ENCODE results near the gene CDKN1C.

Gene CDKN1C

GRCh38 chr11:2931771-2932738 is 46.5 kb upstream of the CDKN1C start:
- Histone ChIP-seq H3K27me3 (peaks cover 59% of the 10 kb centered on the region), H3K9me3 (no peaks in the 10 kb centered on the region), H3K27ac (no peak overlapping the region), H3K4me3 (ENCODE audit: low read depth in 1 of 2, low read length in 1 of 2) (no peak overlapping the region), H3K4me1 (ENCODE audit: control insufficient read depth in 1 of 2, insufficient read depth in 1 of 2, low read depth in 1 of 2, low read length in 1 of 2) (peaks cover 28 to 40% of the 10 kb centered on the region in 2 experiments), H3K36me3 (no peaks in the 10 kb centered on the region)
- TF ChIP-seq, protein P1, sequence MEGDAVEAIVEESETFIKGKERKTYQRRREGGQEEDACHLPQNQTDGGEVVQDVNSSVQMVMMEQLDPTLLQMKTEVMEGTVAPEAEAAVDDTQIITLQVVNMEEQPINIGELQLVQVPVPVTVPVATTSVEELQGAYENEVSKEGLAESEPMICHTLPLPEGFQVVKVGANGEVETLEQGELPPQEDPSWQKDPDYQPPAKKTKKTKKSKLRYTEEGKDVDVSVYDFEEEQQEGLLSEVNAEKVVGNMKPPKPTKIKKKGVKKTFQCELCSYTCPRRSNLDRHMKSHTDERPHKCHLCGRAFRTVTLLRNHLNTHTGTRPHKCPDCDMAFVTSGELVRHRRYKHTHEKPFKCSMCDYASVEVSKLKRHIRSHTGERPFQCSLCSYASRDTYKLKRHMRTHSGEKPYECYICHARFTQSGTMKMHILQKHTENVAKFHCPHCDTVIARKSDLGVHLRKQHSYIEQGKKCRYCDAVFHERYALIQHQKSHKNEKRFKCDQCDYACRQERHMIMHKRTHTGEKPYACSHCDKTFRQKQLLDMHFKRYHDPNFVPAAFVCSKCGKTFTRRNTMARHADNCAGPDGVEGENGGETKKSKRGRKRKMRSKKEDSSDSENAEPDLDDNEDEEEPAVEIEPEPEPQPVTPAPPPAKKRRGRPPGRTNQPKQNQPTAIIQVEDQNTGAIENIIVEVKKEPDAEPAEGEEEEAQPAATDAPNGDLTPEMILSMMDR (IDR thresholded peaks at IDR 0.05) = no peak

DNA sequence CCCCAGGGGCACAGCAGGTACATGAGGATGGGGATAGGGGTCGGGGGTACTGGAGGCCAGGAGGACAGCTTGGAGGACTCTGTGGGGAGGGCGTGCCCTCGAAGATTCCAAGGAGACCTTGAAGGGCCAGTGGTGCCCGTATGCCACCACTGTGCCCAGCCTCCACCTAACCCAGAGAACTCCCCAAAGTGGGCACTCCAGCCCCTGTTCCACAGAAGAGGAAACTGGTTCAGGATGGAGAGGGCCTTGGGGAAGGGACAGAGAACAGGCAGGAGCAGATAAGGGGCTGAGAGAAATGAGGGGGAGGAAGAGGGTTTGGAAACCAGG is 45.8 kb upstream of the CDKN1C start:
- H3K27me3 ChIP-seq = peaks cover 66% of the 10 kb centered on the region
- no peaks in the 10 kb centered on the region for H3K9me3 ChIP-seq
- no peak overlapping the region for H3K27ac ChIP-seq
- no peak overlapping the region for H3K4me3 ChIP-seq (ENCODE audit: low read depth in 1 of 2, low read length in 1 of 2)
- H3K4me1 ChIP-seq (ENCODE audit: control insufficient read depth in 1 of 2, insufficient read depth in 1 of 2, low read depth in 1 of 2, low read length in 1 of 2) = peaks cover 28 to 40% of the 10 kb centered on the region in 2 experiments
- H3K36me3 ChIP-seq = no peaks in the 10 kb centered on the region
- TF ChIP-seq, protein P1 (IDR thresholded peaks at IDR 0.05) = no peak

DNA sequence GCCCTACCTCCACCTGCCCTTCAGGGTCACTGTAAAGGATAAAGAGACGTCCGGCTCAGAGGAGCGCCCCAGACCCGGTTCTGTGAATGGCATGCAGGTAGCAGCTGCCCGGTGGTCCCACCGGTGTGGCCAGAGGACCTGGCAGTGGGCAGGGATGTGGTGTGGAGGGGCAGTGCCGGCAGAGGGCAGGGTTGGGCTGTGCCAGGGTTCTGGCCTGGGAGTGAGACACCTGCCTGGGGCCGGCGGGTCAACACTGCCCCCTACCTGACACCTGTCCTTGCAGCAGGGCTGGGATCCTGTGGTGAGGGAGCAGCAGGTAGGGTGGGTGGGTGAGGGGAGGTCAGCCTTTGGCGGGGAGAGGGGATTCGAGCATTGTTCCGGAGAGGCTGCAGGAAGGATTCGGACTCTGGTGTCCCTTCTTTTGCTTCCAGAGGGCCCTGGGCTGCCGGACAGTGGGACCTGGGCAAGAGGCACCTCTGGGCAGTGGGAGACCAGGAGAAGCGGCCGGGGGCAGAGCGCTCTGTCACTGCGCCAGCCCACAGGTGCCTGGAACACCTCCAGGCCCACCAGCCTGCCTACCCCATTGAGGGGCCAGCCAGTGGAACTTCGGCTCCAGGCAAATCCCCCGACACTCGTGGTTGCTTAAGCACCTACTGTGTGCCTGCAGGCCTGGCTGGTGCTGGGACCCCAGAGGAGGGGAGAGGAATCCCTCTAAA is 45.3 kb upstream of the CDKN1C start:
- Histone ChIP-seq H3K27ac (no peak overlapping the region), H3K36me3 (no peaks in the 10 kb centered on the region), H3K27me3 (peaks cover 68% of the 10 kb centered on the region), H3K4me3 (ENCODE audit: low read depth in 1 of 2, low read length in 1 of 2) (peak overlapping the region in 1 of 2 experiments; percentile 52), H3K4me1 (ENCODE audit: control insufficient read depth in 1 of 2, insufficient read depth in 1 of 2, low read depth in 1 of 2, low read length in 1 of 2) (peaks cover 28 to 40% of the 10 kb centered on the region in 2 experiments), H3K9me3 (no peaks in the 10 kb centered on the region)
- TF ChIP-seq, protein P1 (IDR thresholded peaks at IDR 0.05) = peak; percentile 74

- H3K4me3 ChIP-seq (ENCODE audit: low read depth in 1 of 2, low read length in 1 of 2) = peak overlapping the region; percentile 30 to 52
- H3K27ac ChIP-seq = no peak overlapping the region
- TF ChIP-seq, protein P1 (IDR thresholded peaks at IDR 0.05) = no peak
- peaks cover 28 to 40% of the 10 kb centered on the region in 2 experiments for H3K4me1 ChIP-seq (ENCODE audit: control insufficient read depth in 1 of 2, insufficient read depth in 1 of 2, low read depth in 1 of 2, low read length in 1 of 2)
- no peaks in the 10 kb centered on the region for H3K9me3 ChIP-seq
- H3K27me3 ChIP-seq = peaks cover 68% of the 10 kb centered on the region
- H3K36me3 ChIP-seq = no peaks in the 10 kb centered on the region
These were observed 44.6 kb upstream of the CDKN1C start for GRCh38 chr11:2929950-2930703.

GRCh38 chr11:2929531-2929949 is 44.0 kb upstream of the CDKN1C start:
- TF ChIP-seq, protein P1 (IDR thresholded peaks at IDR 0.05) = no peak
- H3K9me3 ChIP-seq = no peaks in the 10 kb centered on the region
- peak overlapping the region; percentile 30 to 52 for H3K4me3 ChIP-seq (ENCODE audit: low read depth in 1 of 2, low read length in 1 of 2)
- H3K27me3 ChIP-seq = peaks cover 68% of the 10 kb centered on the region
- peaks cover 28 to 40% of the 10 kb centered on the region in 2 experiments for H3K4me1 ChIP-seq (ENCODE audit: control insufficient read depth in 1 of 2, insufficient read depth in 1 of 2, low read depth in 1 of 2, low read length in 1 of 2)
- no peak overlapping the region for H3K27ac ChIP-seq
- H3K36me3 ChIP-seq = no peaks in the 10 kb centered on the region
